ENCODE results near the gene ZNF275.
"Not testable (repeated sequence)": the region's sequence is repeated elsewhere in the genome, so short reads cannot be mapped to it uniquely, and the experiment has no call there.

Gene ZNF275

DNA sequence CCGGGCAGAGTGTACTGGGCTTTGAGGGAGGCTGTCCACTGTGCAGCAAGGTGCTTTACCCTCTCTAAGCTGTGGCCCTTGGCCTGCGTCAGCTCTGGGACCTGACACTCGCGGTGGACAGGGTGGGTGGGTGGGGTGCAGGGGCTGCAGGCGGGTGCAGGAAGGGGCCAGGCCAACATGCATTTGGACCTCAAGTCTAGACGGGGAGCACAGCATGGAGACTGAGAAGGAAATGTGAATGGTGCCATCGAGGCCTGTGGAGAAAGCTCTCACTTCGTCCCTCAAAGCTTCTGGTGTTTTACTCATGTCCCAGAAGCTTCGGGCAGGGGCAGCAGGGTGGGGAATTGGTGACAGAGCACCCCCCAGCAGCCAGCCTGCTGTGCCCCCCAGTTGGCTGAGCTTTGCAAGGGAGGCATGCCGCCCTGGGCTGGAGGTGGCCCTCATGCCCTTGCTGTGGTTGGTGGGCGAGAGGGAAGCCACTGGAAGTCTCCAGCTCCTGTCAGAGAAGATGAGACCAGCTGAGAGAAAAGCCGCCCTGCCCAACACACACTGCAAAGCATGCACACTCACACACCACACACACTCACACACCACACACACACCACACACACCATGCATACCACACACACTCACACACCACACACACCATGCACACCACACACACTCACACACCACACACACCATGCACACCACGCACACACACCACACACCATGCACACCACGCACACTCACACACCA lies 54.9 kb downstream of the ZNF275 start:
- no peak for DNase-seq

DNA sequence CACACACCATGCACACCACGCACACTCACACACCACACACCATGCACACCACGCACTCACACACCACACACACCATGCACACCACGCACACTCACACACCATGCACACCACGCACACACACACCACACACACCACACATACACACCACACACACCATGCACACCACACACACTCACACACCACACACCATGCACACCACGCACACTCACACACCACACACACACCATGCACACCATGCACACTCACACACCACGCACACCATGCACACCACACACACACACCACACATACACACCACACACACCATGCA lies 55.5 kb downstream of the ZNF275 start:
- DNase-seq, result not testable (repeated sequence)

DNA sequence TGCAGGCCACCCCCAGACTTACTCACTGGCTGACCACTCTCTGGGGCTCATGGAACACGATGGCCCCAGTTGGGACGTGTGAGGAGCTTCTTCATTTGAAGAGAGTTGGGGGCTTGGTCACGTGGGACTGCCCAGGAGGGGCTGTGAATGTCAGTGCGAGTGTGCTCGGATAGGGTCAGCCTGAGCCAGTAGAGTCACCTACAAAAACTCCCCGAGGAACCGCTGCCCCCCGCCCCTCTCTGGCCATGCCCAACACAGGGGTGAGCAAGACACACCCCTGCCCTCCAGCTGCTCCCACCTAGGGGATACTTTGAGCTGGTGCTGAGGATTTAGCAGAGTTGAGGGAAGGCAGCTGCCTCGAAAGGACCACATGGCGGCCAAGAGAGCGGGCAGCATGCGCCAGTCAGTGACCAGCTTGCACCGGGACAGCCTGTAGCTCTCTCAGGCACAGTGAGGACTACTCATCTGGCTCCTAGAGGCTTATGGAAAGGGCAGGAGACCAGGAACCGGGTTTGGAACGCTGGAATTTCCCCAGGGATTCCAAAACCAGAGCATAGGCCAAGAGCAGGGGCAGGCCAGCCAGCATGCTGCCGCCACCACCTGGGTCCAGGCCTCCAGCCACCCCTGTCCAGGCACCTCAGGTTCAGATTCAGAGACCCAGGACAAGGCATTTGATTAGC lies 58.8 kb downstream of the ZNF275 start:
- DNase-seq, result no peak

- DNase-seq, result no peak
Observed at GRCh38 chrX:153394612-153395011, 60.7 kb downstream of the ZNF275 start.

DNA sequence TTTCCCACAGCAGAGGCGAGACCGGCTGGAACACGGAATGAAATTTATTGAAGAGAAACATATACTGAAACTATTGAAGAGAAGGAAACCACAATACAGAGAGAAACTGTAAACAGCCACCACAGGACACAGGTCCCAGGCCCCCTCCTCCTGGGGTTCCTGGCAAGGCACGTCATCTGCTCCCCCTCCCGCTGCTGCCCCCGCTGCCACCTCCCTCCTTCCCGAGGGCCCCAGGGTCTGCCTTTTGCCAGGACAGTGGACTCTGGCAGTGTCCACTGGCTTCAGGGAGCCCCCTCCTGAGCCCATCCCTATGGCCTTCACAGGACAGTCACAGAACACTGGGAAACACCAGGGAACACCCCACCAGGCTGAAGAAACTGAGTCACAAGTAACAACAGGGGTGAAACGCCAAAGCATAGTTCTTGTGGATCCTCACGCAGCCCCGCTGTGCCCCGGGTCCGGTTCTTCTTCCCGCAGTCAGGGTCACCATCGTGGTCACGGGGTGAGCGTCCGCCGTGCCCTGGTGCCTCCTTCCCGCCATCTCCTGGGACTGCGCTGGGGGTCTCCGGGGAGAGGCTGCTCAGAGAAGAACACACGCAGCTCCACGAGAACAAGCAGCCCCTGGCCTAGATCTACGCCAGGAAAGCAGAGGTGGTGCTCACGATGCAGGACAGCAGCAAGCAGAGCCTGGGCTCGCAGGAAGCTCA lies 61.8 kb downstream of the ZNF275 start:
- no peak for DNase-seq

- DNase-seq, result no peak
Observed at GRCh38 chrX:153396320-153397195, 62.6 kb downstream of the ZNF275 start.

DNA sequence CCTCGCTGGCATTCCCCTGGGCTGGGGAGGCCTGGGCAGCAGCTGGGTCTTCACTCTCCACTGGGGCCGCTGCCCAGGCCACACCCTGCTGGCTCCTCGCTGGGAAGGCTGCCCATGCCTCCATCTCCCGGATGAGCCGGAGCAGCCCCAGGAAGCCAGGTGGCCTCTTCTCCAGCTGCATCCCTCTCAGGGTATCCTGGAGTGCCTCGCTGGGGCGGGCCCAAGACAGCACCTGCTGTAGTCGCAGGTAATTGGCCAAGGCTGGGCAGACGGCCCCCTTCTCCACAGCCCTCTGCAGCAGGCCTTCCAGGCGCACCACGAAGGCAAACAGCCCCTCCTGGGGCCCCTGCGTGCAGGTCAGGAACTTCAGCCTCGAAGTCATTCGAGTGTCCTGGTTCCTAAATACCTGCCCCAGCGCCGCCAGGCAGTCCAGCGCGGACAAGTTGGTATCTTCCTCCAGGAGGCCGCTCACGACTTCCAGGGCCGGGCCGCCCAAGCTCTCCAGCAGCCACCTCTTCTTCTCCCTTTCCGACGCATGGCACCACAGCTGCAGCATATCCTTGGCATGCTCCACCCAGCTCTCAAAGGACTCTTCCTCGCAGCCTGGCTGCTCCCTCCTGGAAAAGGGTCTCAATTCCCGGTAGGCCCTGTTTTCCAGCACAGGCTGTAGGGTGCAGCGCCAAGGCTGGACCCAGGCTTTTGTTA lies 63.5 kb downstream of the ZNF275 start:
- DNase-seq, result no peak

GRCh38 chrX:153398275-153398960 lies 64.5 kb downstream of the ZNF275 start:
- DNase-seq, result no peak

DNA sequence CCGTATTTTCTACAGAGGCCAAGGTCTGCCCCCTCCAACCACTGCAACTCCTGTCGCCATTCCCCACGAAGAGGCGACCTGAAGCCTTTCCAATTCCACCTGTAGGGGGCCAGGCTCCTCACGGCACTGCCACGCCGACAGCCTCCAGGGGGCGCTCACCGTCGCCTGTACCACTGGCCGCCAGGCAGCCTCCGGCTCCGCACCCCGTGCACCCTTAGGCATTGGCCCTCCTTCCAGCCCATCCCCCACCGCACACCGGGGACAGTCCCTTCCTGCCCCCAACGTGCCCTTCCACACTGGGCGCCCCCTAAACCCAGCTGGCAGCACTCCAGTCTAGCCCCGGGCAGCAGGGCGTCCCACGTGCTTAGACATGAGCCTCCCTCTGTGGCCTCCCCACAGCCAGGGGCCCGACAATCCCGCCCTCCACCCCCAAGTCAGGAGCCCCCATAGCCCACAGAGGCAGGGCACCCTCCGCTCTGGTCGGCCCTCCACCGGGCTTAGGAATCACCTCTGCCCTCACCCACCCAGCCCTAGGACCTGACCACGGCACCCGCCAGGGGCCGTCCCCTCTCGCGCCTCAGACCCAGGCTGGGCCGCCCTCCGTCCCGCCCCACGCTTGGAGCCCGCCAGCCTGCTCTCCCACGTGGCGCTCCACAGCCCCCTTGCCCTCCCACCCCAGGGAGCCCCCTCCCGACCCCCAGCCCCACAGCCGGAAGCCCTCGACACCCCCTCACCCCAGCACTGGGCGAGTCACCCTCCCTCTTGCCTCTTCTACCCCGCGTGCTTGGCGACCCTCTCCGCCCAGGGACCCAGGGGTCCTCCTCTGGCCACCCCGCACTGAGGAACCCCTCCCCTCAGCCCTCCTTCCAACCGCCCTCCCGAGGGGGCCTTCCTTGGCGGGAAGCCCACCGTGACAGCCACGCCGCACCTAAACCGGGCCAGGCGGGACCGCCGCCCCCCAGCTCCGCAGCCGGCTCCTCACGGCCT lies 66.5 kb downstream of the ZNF275 start:
- DNase-seq, result peak; percentile 46

DNA sequence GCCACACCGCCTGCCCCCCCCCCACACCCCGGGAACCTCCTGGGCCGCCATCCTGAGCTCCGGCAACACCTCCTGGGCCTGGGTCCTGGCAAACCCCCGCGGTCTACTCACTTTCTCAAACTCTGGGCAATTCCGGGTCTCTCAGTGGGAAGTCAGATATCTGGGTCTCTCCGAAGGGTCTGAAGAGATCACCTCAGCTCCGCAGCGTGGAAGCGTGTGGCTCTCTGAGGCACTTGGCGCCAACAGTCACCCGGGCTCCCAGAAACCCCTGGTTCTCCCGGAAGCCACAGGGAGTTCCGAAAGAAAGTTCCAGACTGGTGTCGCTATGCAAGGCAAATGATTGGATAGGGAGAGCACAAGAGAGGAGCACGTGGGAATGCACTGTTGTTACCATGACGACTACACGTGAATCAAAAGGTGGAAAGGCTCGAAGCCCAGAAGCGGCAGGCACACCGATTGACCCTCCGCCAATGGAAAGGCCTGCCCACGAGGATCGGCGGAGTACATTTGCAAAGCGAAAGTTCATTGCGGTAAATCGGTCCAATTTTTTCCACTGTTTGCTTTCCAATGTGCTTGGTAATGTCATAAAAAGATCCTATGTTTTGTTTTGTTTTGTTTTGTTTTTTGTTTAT lies 67.3 kb downstream of the ZNF275 start, which contains the start of gene PNMA6E:
Gene PNMA6E, minus strand, starts transcription at position 218 of the 632 bp plus-strand sequence. CDS start 2,501 bp downstream, outside the sequence.
- DNase-seq, result no peak
